ENCODE measurements around the gene SMCO1.
"Not testable (repeated sequence)": the region's sequence is repeated elsewhere in the genome, so short reads cannot be mapped to it uniquely, and the experiment has no call there.

SMCO1 gene, protein sequence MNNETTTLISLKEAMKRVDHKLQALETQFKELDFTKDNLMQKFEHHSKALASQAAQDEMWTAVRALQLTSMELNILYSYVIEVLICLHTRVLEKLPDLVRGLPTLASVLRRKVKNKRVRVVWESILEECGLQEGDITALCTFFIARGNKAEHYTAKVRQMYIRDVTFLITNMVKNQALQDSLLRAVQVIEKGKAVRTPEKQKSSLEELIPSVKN

DNA sequence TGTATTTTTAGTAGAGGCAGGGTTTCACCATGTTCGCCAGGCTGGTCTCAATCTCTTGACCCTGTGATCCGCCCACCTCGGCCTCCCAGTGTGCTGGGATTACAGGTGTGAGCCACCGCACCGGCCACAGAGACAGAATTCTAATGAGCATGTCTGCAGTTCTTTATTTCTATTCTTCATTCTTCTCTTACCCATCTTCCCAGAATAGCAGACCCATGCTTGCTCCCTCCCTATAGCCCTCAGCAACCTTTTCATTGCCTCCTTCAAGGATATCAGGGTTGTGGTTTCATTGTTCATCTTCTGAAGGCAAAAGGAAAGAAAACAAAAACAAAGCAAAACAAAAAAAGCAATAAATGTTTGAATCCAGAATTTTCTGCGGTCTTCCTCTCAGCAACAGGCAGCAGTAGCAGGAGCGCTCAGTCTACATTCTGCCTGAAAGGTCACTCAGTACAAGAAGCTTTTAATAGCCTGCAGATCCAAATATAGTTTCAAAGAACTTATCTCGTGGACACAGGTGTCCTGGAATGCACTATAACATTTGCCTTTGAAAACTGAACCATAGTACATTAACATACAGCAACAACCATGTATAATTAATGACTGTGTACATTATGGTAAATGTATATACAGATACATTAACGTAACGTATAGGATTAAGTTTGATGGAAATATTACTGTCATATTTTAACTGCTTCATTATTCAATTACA is at the start of gene SMCO1:
Gene SMCO1, minus strand, starts transcription at position 434 of the 709 bp plus-strand sequence. Its CDS starts 137 bp downstream, at position 297.
- DNase-seq (ENCODE audit: low read depth, low spot score), result no peak

DNA sequence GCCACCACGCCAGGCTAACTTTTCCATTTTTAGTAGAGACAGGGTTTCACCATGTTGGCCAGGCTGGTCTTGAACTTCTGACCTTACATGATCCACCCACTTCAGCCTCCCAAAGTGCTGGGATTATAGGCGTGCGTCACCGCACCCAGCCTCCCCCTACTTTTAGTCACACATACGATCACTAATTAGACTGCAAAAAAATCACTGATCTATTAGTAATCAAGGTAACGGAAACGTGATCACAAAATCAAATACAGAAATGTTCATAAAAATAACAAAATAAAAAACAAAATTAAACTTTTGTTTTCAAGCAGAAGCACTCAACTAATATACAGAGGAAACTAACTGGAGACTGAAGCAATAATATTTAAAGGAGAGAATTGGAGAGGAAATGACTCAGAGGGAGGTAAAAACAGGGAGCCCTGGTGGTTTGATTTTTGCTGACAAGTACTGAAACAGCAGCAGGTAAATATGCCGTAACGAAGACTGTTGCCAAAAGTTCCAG is 48.6 kb upstream of the SMCO1 start:
- DNase-seq (ENCODE audit: low read depth, low spot score), result no peak

DNA sequence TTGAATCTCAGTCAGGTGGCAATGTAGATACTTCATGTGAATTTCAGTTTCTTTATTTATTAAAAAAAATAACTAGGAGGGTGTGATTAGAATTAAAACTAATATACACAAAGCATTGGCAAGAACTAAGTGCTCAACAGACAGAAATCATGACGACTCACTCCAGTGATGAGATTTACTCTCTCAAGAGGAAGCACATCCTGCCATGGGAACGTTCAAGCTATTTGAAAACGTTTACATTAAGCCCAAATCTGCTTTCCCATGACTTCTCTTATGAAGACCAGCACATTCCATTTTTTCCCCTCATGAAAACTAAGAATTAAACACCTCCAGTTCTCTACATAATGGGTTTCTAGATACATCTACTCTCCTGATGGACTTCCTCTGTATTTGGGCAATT is 44.7 kb upstream of the SMCO1 start:
- no peak for DNase-seq (ENCODE audit: low read depth, low spot score)

DNA sequence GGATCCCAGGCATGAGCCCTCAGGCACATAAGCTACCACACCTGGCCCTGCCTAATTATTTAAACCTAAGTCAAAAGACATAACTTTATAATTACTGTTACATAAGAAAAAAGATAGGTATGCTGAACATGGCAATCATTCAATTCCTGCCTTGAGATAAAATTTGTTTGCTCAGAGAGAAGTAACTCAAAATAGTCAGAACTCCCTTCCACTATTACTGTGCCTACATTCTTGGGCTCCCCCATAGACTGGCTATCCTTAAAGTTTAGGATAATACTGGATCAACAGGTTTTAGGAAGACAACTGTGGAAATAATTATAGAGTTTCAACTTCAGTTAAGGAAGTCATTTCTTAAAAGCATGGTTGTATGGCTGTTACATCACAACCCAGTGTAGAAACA is 43.3 kb upstream of the SMCO1 start:
- no peak for DNase-seq (ENCODE audit: low read depth, low spot score)

DNA sequence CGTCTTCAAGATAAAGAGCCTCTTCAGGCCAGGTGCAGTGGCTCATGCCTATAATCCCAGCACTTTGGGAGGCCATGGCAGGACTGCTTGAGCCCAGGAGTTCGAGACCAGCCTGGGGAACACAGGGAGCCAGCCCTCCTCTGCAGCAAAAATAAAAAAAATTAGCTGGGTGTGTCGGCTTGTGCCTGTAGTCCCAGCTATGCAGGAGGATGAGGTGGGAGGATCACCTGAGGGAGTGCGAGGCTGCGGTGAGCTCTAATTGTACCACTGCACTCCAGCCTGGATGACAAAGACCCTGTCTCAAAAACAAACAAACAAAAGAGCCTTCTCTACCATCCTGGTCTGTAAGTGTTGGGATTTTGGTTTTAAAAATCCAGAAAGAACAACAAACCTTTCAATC is 42.1 kb upstream of the SMCO1 start:
- no peak for DNase-seq (ENCODE audit: low read depth, low spot score)

DNA sequence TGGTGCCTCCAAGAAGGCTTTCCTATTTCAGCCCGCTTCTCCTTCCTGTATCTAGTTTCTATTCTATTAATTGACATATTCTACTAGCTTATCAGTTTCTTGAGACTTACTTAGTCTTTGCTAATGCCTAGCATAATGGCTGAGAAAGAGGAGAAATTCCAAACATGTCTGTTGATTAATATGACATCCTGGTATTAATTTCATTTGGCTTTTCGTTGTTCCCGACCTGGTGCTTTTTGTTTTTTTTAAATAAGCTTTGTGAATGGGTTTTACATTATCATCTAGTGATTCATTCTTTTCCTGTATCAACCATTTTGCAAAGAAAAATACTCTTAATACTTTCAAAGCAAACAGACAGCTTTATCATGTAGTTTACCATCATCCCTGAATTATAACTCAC is 40.1 kb upstream of the SMCO1 start:
- DNase-seq (ENCODE audit: low read depth, low spot score), result no peak

DNA sequence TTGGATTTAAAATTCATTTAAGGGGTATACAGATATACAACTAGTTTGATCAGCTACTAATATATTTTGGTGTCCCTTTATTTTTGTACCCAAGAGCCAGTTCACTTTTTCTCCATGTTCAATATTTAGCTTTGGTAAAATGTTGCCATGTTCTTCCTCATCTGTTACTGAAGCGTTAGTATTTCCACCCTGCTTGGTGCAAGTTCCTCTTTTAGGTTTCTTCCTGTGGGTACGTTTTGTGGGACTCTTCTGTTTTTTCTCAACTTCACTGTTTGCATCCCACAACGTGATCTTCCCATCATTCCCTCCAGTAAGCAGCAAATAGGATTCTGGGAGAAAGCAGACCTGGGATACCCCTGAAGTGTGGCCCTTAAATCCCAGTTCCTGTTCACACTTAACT is 39.1 kb upstream of the SMCO1 start:
- DNase-seq (ENCODE audit: low read depth, low spot score), result no peak

DNA sequence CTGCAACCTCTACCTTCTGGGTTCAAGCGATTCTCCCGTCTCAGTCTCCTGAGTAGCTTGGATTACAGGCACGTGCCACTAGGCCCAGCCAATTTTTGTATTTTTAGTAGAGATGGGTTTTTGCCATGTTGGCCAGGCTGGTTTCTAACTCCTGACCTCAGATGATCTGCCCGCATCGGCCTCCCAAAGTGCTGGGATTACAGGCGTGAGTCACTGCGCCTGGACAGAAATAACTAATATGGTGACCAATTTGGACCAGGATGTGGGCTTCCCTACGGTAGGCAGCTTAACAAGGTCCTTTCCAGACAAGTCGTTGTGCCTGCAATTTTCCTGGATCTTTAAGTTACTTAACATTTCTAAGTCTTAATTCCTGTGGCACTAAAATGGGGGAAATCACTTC is 38.4 kb upstream of the SMCO1 start:
- DNase-seq (ENCODE audit: low read depth, low spot score), result no peak

DNA sequence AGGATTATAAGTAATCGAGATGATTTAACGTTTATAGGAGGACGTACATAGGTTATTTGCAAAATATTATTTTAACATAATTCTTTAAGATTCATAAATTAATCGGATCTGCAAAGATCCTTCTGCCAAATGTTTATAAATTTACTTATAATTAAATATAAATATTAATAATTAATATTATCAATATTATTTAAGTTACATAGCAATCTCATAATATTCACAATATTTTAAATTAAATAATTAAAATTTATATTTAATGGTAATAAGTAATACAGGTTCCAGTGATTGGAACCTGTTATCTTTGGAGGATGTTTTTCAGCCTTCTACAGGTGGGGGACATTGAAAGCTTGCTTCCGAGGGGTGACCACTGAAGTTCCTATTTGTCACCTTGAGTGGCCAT is 37.1 kb upstream of the SMCO1 start:
- no peak for DNase-seq (ENCODE audit: low read depth, low spot score)

DNA sequence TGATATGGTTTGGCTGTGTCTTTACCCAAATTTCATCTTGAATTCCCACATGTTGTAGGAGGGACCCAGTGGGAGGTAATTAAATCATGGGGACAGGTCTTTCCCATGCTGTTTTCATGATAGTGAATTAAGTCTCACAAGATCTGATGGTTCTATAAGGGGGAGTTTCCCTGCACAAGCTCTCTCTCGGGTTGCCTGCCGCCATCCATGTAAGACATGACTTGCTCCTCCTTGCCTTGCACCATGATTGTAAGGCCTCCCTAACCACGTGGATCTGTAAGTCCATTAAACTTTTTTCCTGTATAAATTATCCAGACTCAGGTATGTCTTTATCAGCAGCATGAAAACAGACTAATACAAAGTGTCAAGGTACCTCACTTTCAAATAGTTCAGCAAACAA is 35.0 kb upstream of the SMCO1 start:
- DNase-seq (ENCODE audit: low read depth, low spot score), result not testable (repeated sequence)

DNA sequence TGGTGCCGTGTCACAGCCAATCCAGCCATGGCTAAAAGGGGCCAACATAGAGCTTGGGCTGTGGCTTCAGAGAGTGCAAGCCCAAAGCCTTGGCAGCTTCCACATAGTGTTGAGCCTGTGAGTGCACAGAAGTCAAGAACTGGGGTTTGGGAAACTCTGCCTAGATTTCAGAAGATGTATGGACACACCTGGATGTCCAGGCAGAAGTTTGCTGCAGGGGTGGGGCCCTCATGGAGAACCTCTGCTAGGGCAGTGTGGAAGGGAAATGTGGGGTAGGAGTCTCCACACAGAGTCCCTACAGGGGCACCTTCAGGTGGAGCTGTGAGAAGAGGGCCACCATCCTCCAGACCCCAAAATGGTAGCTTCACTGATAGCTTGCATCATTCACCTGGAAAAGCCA is 34.2 kb upstream of the SMCO1 start:
- not testable (repeated sequence) for DNase-seq (ENCODE audit: low read depth, low spot score)

DNA sequence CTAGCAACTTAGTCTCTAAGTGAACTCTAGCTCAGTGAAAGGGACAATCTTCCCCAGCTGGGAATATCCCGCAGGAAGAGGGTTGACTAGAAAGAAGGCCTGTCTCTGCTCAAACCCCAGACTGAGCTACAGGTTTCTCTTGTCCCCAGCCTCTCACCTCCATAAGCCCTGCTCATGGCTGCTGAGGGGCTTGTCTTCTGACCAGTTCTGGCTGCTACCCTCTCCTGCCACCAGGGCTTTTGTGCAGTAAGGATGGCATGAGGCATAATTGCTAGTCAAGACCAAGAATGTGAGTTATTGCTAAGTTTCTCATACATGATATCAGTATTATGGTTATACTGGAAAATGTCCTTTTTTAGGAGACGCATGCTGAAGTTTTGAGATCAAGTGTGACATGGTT is 31.9 kb upstream of the SMCO1 start:
- DNase-seq (ENCODE audit: low read depth, low spot score), result no peak

DNA sequence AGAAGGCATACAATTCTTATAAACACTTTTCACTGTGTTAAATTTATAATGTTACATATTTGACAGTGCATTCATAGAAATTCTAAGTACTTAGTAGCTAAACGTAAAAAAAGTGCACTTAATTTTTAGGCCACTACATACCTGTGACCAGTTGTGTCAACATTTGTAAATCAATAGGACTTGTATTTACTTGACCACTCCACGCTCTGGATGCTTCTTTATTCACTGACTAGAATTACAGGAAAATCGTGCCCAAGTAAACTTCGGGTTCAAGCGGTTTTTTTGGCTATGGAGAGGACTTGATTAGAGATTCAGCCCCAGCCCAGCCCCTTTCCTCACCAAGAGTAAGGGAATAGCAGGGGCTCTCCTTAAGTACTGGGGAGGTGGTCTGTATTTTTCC is 31.4 kb upstream of the SMCO1 start:
- no peak for DNase-seq (ENCODE audit: low read depth, low spot score)

DNA sequence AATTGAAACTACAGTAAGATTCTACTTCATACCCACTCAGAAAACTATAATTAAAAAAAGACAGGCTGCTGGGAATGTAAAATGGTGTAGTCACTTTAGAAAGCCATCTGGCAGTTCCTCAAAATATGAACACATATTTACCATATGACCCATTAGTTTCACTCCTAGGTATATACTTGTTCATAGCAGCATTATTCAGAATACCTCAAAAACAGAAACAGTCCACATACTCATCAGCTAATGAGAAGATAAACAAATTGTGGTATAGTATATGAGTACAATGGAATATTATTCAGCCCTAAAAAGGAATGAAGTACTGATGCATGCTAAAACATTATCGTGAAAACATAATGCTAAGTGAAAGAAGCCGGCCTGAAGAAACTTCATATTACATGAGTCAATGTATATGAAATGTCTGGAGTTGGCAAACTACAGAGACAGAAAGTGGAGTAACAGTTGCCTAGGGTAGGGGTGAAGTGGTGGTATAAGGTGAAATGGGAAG is 29.4 kb upstream of the SMCO1 start:
- DNase-seq (ENCODE audit: low read depth, low spot score), result no peak

DNA sequence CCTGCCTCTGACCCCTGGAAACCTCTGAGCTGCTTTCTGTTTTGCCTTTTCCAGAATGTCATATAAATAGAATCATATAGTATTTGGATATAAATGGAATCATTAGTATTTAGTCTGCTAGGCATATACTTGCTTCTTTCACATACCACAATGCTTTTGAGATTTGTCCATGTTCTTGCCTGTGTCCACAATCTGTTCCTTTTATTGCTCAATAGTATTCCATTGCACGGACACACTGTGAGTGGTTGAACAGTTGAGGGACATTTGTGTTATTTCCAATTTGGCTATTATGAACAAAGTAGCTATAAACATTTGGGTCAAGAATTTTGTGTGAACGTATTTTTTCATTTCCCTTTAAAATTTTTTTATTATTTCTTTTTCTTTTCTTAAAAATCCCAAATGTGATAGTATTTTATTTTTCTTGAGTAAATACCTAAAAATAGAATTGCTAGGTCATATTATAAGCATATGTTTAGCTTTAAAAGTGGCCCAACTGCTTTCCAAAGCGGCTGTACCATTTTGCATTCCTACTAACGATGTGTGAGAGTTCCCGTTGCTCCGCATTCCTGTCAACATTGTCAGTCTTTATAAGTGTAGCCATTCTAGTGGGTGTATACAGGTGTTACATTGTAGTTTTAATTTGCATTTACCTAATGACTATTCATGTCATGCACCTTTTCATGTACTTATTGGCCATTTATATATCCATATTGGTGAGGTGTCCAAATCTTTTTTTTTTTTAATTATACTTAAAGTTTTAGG is 26.7 kb upstream of the SMCO1 start:
- DNase-seq (ENCODE audit: low read depth, low spot score), result no peak

DNA sequence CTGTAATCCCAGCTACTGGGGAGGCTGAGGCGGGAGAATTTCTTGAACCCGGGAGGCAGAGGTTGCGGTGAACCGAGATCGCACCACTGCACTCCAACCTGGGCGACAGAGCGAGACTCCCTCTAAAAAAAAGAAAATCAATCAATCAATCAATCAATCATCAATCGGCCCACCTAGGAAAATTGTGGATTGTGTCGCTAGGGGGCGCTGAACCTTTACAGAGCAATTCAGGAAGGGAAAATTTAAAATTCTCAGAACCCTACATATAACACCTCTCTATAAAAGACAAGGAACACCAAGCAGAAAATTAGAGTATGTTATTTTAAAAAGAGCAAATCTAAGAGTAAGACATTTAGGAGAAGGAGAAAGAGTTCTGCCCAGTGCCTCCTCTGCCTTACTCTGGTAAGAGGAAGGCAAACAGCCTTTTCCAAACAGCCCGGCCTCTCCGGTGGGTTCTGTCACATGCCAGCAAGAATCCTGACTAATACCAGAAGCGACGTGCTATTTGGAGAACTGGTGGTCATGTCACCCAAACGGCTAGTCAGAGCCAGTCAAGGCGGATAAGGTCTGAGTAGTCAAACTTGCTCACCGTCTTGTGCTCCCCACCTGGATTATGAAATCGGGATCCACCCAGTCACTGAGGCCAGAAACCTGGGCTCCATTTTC is 22.3 kb upstream of the SMCO1 start:
- peak; percentile 57 for DNase-seq (ENCODE audit: low read depth, low spot score)

DNA sequence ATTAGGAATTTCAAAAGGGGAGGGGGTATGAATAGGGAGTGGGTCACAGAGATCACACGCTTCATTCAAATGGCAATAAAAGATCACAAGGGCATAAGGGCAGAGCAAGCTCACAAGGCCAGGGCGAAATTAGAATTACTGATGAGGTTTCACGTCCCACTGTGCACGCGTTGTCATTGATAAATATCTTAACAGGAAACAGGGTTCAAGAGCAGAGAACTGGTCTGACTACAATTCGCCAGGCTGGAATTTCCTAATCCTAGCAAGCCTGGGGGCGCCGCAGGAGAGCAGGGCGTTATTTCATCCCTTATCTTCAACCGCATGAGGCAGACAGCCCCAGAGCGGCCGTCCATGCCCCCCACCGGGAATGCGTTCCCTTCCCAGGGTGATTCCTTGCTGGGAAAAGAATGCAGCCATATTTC is 18.1 kb upstream of the SMCO1 start:
- no peak for DNase-seq (ENCODE audit: low read depth, low spot score)

DNA sequence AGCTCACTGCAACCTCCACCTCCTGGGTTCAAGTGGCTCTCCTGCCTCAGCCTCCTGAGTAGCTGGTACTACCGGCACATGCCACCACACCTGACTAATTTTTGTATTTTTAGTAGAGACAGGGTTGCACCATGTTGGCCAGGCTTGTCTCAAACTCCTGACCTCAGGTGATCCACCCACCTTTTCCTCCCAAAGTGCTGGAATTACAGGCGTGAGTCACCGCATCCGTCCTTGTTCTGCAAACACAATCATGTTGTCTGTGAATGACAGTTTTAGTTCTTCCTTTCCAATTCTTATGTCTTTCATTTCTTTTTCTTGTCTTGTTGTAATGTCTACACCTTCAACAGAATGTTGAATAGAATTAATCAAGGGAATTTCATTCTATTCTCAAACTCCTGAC is 16.3 kb upstream of the SMCO1 start:
- DNase-seq (ENCODE audit: low read depth, low spot score), result no peak

DNA sequence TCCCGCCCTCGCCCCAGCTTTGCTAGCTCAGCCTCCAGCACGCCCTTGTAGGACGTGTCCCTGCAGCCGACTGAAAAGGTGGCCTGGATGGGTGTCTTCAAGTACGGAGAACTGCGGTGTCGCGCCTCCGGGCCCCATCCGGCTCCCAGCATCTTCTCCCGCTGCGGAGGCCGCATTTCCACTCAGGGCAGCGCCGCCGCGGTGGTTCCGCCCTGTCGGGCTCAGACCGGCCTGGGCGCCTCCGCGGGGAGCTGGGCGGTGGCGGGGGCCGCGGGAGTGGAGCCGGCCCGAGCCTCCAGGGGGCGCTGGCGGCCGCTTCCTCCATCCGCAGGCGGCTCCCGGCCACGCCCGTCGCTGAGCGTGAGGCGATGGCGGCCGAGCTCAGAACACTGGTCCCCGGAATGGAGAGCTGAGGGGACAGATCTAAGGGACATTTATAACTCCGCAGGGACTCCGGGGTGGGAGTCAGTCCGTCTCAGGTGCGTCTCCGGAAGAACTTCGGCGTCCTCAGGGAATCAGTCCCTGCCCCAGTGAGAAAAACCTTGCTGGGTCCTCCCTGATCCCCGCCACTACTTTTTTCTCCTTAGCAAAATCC is 13.6 kb upstream of the SMCO1 start:
- DNase-seq (ENCODE audit: low read depth, low spot score), result peak; percentile 61

DNA sequence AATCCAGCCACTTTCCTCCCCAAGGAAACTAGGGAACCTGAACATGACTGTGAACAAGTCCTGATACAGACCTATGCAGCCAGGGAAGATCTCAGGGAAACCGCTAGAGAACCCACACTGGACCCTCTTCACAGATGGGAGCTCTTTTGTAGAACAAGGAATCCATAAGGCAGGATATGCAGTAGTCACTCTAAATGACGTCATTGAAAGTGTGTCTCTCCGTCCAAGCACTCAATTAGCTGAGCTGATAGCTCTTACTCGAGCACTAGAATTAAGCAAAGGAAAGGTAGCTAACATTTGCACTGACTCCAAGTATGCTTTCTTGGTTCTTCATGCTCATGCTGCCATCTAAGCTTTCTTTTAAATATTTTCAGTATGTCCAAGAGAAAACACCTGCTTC is 10.0 kb upstream of the SMCO1 start:
- DNase-seq (ENCODE audit: low read depth, low spot score), result no peak

DNA sequence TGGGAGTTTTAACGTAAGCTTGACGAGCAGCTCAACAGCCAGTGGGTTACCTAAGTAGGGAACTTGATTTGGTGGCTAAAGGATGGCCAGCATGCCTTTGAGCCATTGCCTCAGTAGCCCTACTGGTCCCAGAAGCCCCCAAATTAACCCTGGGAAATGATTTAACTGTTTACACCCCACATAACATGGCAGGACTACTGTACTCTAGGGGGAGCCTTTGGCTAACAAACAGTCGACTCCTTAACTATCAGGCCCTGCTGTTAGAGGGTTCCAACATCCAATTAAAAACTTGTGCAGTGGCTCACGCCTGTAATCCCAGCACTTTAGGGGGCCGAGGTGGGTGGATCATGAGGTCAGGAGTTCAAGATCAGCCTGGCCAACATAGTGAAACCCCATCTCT is 9.4 kb upstream of the SMCO1 start:
- DNase-seq (ENCODE audit: low read depth, low spot score), result no peak

DNA sequence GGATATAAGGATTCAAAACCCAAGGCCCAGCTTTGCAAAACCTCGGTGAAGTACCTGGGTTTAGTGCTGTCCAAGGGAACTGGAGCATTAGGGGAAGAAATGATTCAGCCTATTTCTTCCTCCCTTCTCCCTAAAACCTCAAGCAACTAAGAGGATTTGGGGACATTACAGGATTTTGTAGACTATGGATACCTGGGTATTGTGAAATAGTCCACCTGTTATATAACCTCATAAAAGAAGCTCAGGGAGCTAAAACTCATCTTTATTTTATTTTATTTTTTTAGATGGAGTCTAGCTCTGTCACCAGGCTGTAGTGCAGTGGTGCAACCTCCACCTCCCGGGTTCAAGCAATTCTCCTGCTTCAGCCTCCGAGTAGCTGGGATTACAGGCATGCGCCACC is 8.7 kb upstream of the SMCO1 start:
- no peak for DNase-seq (ENCODE audit: low read depth, low spot score)

All from activated CD4-positive, CD25-positive, alpha-beta regulatory T cell treated with anti-CD3 and anti-CD28 coated beads, Interleukin-2, amount 50 U/mL, for 16 hours (primary cell).